LNCaP clone FGC (cell line): ENCODE data around the gene ESM1.
A peak's percentile ranks its signal among the peaks of the same experiment; 100 is the strongest.

Experiments
- DNase-seq: peaks from one replicate; pipeline ENCODE4 v3.0.0-alpha.2; 2011; ENCODE audit warnings: low read depth
- H3K4me3 ChIP-seq: 2 replicates; pipeline ENCODE4 v1.5.1; 2011; ENCODE audit warnings: mild to moderate bottlenecking, low read depth, low read length, control low read depth
- CTCF ChIP-seq: IDR thresholded peaks from 2 replicates; pipeline ENCODE4 v1.5.1; 2012; ENCODE audit warnings: mild to moderate bottlenecking; ENCODE audit not compliant: control insufficient read depth, insufficient read depth; ENCODE audit errors: extremely low read depth

ESM1 gene

GRCh38 chr5:54985301-54986268 lies at the start of gene ESM1:
TSS of gene ESM1 (minus strand) at chr5:54985593. CDS start at chr5:54985517, 76 bp downstream.
- no peak within 1 kb of the TSS for H3K4me3 ChIP-seq
- TF ChIP-seq CTCF = peak; percentile 26; the same call in 1 of the 2 replicates
- peak; percentile 6 for DNase-seq

- no peak for DNase-seq
- no peak for TF ChIP-seq CTCF
- no peak overlapping the region for H3K4me3 ChIP-seq
Observed at GRCh38 chr5:55033568-55033967, 48.2 kb upstream of the ESM1 start.

- no peak for TF ChIP-seq CTCF
- DNase-seq = no peak
- H3K4me3 ChIP-seq = no peak overlapping the region
Observed at GRCh38 chr5:55031492-55031891, 46.1 kb upstream of the ESM1 start.

- DNase-seq = no peak
- no peak for TF ChIP-seq CTCF
Observed at GRCh38 chr5:55030676-55031369, 45.4 kb upstream of the ESM1 start.

GRCh38 chr5:55030220-55030619 lies 44.8 kb upstream of the ESM1 start:
- no peak overlapping the region for H3K4me3 ChIP-seq
- no peak for TF ChIP-seq CTCF
- no peak for DNase-seq

More at GRCh38 chr5:55030676-55031369, 45.4 kb upstream of the ESM1 start:
- no peak overlapping the region for H3K4me3 ChIP-seq

- no peak for DNase-seq
- TF ChIP-seq CTCF = no peak
- H3K4me3 ChIP-seq = no peak overlapping the region
Observed at GRCh38 chr5:55027595-55027994, 42.2 kb upstream of the ESM1 start.
